Measurements from ENCODE around the gene TRIM42. TPM values are rescaled to one million over a fixed set of nuclear protein-coding genes. Genes with fewer than 3 reads are reported as not detected.

TRIM42 gene
- total RNA-seq, 1 experiment from 2014 or later = not detected

DNA sequence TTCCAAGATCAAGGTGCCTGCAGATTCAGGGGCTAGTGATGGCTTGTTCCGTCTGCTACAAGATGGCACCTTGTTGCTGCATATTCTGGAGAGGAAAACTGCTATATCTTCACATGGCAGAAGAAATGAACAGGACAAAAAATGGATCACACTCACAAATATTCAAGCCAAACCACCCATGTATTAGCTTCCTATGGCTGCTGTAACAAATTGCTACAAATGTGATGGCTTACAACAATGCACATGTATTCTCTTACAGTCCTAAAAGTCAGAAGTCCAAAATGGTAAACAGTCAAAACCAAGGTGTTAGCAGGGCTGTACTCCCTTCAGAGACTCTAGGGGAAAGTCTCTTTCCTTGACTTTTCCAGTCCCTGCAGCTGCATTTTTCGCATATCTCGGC is 55.8 kb downstream of the TRIM42 start:
- CTCF ChIA-PET = no interaction called here

DNA sequence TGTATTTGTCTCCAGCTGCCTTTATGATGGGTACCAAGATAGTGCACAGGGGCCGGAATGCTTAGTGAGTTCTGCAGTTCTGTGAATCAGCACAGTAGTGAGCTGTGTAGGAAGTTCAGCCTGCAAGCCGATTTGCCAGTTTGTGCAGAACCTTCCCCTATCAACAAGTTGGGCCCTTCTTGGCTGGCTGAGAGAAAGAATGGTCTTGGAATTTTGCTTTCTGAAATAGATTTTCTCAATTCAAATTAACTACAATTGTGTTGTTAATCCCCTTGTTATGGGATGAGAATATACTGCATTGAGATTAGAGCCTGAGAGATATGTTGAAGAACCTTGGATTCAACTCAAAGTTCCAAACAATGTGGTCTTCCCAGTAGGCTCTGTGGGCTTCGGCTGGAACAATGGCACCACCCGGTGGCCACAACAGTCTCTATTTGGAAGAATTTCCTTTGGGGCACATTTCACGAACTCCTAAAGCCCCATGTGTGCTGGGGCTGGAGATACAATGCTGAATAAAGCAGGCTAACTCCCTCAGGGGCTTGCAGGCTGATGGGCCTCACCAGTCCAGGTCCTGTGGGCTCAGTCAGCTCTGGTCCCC is 59.1 kb downstream of the TRIM42 start:
- H3K27ac ChIP-seq (ENCODE audit: low read depth, low read length, poor library complexity, severe bottlenecking) = no peak overlapping the region
- TF ChIP-seq, protein P1, sequence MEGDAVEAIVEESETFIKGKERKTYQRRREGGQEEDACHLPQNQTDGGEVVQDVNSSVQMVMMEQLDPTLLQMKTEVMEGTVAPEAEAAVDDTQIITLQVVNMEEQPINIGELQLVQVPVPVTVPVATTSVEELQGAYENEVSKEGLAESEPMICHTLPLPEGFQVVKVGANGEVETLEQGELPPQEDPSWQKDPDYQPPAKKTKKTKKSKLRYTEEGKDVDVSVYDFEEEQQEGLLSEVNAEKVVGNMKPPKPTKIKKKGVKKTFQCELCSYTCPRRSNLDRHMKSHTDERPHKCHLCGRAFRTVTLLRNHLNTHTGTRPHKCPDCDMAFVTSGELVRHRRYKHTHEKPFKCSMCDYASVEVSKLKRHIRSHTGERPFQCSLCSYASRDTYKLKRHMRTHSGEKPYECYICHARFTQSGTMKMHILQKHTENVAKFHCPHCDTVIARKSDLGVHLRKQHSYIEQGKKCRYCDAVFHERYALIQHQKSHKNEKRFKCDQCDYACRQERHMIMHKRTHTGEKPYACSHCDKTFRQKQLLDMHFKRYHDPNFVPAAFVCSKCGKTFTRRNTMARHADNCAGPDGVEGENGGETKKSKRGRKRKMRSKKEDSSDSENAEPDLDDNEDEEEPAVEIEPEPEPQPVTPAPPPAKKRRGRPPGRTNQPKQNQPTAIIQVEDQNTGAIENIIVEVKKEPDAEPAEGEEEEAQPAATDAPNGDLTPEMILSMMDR (conservative IDR thresholded peaks at IDR 0.05; ENCODE audit: low read depth, low read length) = peak; percentile 63
- no peak for TF ChIP-seq EZH2 (IDR thresholded peaks at IDR 0.05; ENCODE audit: borderline replicate concordance, low read depth, low read length, poor library complexity, severe bottlenecking)
- DNase-seq (ENCODE audit: low spot score) = peak; percentile 76
- CTCF ChIA-PET = interaction anchor here (0.5 kb wide), 1 partner anchor 799 kb away, joined by 4 read pairs; no protein-coding TSS in a partner anchor
- no TSS peak for BruUV-seq (replicated peaks)
- H3K4me3 ChIP-seq (ENCODE audit: low read depth, low read length, poor library complexity, severe bottlenecking) = no peak overlapping the region
- no peaks in the 10 kb centered on the region for H3K4me1 ChIP-seq (ENCODE audit: insufficient read depth, low read length, poor library complexity, severe bottlenecking)
- intact Hi-C loops (cut with micrococcal nuclease; ENCODE audit: unreplicated experiment) = loop anchor here (5.0 kb wide), 2 partner anchors 800 to 1310 kb away; partner anchors contain the start of gene CLSTN2
- POLR2A ChIA-PET (ENCODE audit: low non-redundant PET) = no interaction called here
- no peaks in the 10 kb centered on the region for H3K9me3 ChIP-seq (ENCODE audit: low read depth, low read length, poor library complexity, severe bottlenecking)
- H3K27me3 ChIP-seq (replicated peaks; ENCODE audit: insufficient read depth, low read depth, low read length, poor library complexity) = no peaks in the 10 kb centered on the region
- H3K36me3 ChIP-seq (ENCODE audit: insufficient read depth, low read length, poor library complexity, severe bottlenecking) = no peaks in the 10 kb centered on the region

More for the DNA sequence above, 55.8 kb downstream of the TRIM42 start:
- POLR2A ChIA-PET (ENCODE audit: low non-redundant PET) = no interaction called here
- Histone ChIP-seq H3K9me3 (ENCODE audit: low read depth, low read length, poor library complexity, severe bottlenecking) (no peaks in the 10 kb centered on the region), H3K36me3 (ENCODE audit: insufficient read depth, low read length, poor library complexity, severe bottlenecking) (no peaks in the 10 kb centered on the region), H3K27ac (ENCODE audit: low read depth, low read length, poor library complexity, severe bottlenecking) (no peak overlapping the region), H3K27me3 (replicated peaks; ENCODE audit: insufficient read depth, low read depth, low read length, poor library complexity) (no peaks in the 10 kb centered on the region), H3K4me3 (ENCODE audit: low read depth, low read length, poor library complexity, severe bottlenecking) (no peak overlapping the region), H3K4me1 (ENCODE audit: insufficient read depth, low read length, poor library complexity, severe bottlenecking) (no peaks in the 10 kb centered on the region)
- no TSS peak for BruUV-seq (replicated peaks)
- intact Hi-C loops (cut with micrococcal nuclease; ENCODE audit: unreplicated experiment) = no loop called here
- no peak for DNase-seq (ENCODE audit: low spot score)
- no peak for TF ChIP-seq EZH2 (IDR thresholded peaks at IDR 0.05; ENCODE audit: borderline replicate concordance, low read depth, low read length, poor library complexity, severe bottlenecking)
- TF ChIP-seq, protein P1 (conservative IDR thresholded peaks at IDR 0.05; ENCODE audit: low read depth, low read length) = no peak

DNA sequence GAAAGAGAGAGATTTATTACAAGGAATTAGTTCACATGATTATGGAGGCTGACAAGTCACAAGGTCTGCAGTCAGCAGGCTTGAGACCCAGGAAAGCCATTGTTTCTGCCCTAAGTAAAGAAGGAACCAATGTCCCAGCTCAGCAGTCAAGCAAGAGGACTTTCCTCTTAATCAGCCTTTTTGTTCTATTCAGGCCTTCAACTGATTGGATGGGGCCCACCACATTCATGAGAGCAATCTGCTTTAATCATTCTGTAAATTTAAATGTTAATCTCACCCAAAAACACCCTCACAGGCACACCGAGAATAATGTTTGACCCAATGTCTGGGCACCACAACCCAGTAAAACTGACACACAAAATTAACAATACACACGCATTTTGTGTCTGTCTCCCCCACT is 64.3 kb downstream of the TRIM42 start:
- Histone ChIP-seq H3K36me3 (ENCODE audit: insufficient read depth, low read length, poor library complexity, severe bottlenecking) (no peaks in the 10 kb centered on the region), H3K4me3 (ENCODE audit: low read depth, low read length, poor library complexity, severe bottlenecking) (no peak overlapping the region), H3K4me1 (ENCODE audit: insufficient read depth, low read length, poor library complexity, severe bottlenecking) (no peaks in the 10 kb centered on the region), H3K27me3 (replicated peaks; ENCODE audit: insufficient read depth, low read depth, low read length, poor library complexity) (no peaks in the 10 kb centered on the region), H3K27ac (ENCODE audit: low read depth, low read length, poor library complexity, severe bottlenecking) (no peak overlapping the region), H3K9me3 (ENCODE audit: low read depth, low read length, poor library complexity, severe bottlenecking) (no peaks in the 10 kb centered on the region)
- no TSS peak for BruUV-seq (replicated peaks)
- intact Hi-C loops (cut with micrococcal nuclease; ENCODE audit: unreplicated experiment) = no loop called here
- ChIA-PET CTCF (no interaction called here), POLR2A (ENCODE audit: low non-redundant PET) (no interaction called here)
- DNase-seq (ENCODE audit: low spot score) = no peak
- TF ChIP-seq, protein P1 (conservative IDR thresholded peaks at IDR 0.05; ENCODE audit: low read depth, low read length) = no peak
- TF ChIP-seq EZH2 (IDR thresholded peaks at IDR 0.05; ENCODE audit: borderline replicate concordance, low read depth, low read length, poor library complexity, severe bottlenecking) = no peak

Data from A673 (cell line).